Activated CD4-positive, alpha-beta T cell treated with anti-CD3 and anti-CD28 coated beads for 36 hours (primary cell): ENCODE data around the gene SLC9C1. TPM values are rescaled to one million over a fixed set of nuclear protein-coding genes. Genes with fewer than 3 reads are reported as not detected.

Source experiments
- ATAC-seq: fragments of 200-7000 bp; cut with Tn5 transposase; one replicate; pipeline ENCODE4 v1.10.0; 2021; ENCODE audit warnings: mild to moderate bottlenecking, moderate library complexity
- CTCF ChIA-PET: fragments of 350-600 bp; sonication (Branson Sonifier 250); formaldehyde crosslinking; loops from one replicate; lab custom pipeline; 2021; ENCODE audit warnings: antibody characterized with exemption; lab: Charles Lee
- POLR2A ChIA-PET: fragments of 350-600 bp; sonication (Branson Sonifier 250); formaldehyde crosslinking; loops from one replicate; lab custom pipeline; 2021; ENCODE audit warnings: antibody characterized with exemption, inconsistent platforms; lab: Charles Lee
- DNase-seq: peaks from one replicate; pipeline ENCODE4 v3.0.0-alpha.2; 2020
- H3K27ac Mint-ChIP-seq: one replicate; pipeline ENCODE4 v1.8.0; 2021; ENCODE audit warnings: mixed read lengths
- H3K27me3 Mint-ChIP-seq: one replicate; pipeline ENCODE4 v1.8.0; 2021; ENCODE audit warnings: mixed read lengths
- H3K36me3 Mint-ChIP-seq: one replicate; pipeline ENCODE4 v1.8.0; 2021; ENCODE audit warnings: low read depth, mixed read lengths
- H3K4me1 Mint-ChIP-seq: one replicate; pipeline ENCODE4 v1.8.0; 2021; ENCODE audit warnings: mixed read lengths
- H3K4me3 Mint-ChIP-seq: one replicate; pipeline ENCODE4 v1.8.0; 2021; ENCODE audit warnings: mild to moderate bottlenecking, moderate library complexity, mixed read lengths
- H3K9me3 Mint-ChIP-seq: one replicate; pipeline ENCODE4 v1.8.0; 2021; ENCODE audit warnings: low read depth, mixed read lengths
- intact Hi-C, 2 experiments: fragments of 100-400 bp; cut with DNase I in 1 of 2; cut with micrococcal nuclease in 1 of 2; formaldehyde crosslinking; loops; one replicate each; pipeline versions ENCODE4 v1.14.2 to v1.15.1; 2022 to 2024; cut with DNase I, micrococcal nuclease
- total RNA-seq, 2 experiments: library from RNA; stranded (reverse); gene quantifications; one replicate each; pipeline ENCODE4 v1.2.3, GENCODE V29; 2021

SLC9C1 gene
- total RNA-seq, 2 experiments from 2014 or later, result not detected

GRCh38 chr3:112140584-112140983 is 153.4 kb downstream of the SLC9C1 start:
- POLR2A ChIA-PET, result no interaction called here
- Mint-ChIP-seq H3K27ac (no peak overlapping the region), H3K27me3 (no peaks in the 10 kb centered on the region), H3K4me1 (peaks cover 43% of the 10 kb centered on the region), H3K4me3 (no peak overlapping the region), H3K36me3 (peaks cover 6% of the 10 kb centered on the region), H3K9me3 (peaks cover 6% of the 10 kb centered on the region)
- peak; percentile 39 for ATAC-seq
- CTCF ChIA-PET, result interaction anchor here (1.5 to 3.7 kb wide), 3 partner anchors 16 to 297 kb away, joined by 4 to 26 read pairs (median 4); no protein-coding TSS in a partner anchor
- intact Hi-C loops, result loop anchor here in 1 of 2 experiments (10.0 kb wide), 1 partner anchor 54 kb away; no protein-coding TSS in a partner anchor
- no peak for DNase-seq

GRCh38 chr3:112138219-112138969 is 155.6 kb downstream of the SLC9C1 start:
- Mint-ChIP-seq H3K4me1 (peaks cover 57% of the 10 kb centered on the region), H3K27me3 (no peaks in the 10 kb centered on the region), H3K4me3 (no peak overlapping the region), H3K9me3 (no peaks in the 10 kb centered on the region), H3K27ac (no peak overlapping the region), H3K36me3 (no peaks in the 10 kb centered on the region)
- POLR2A ChIA-PET, result no interaction called here
- CTCF ChIA-PET, result interaction anchor here (1.0 to 3.9 kb wide), 16 partner anchors 9 to 361 kb away, joined by 3 to 26 read pairs (median 5); partner anchors contain the start of genes BTLA and SLC9C1
- ATAC-seq, result no peak
- no peak for DNase-seq
- intact Hi-C loops, result loop anchor here (5.0 to 10.0 kb wide), 6 partner anchors 154 to 876 kb away; partner anchors contain the start of genes CD200R1 (in 1 of the 2) and SLC9C1 (in 1 of the 2)

GRCh38 chr3:112137781-112138180 is 156.2 kb downstream of the SLC9C1 start:
- POLR2A ChIA-PET, result no interaction called here

GRCh38 chr3:112136959-112137693 is 156.9 kb downstream of the SLC9C1 start:
- CTCF ChIA-PET, result interaction anchor here (0.6 to 3.9 kb wide), 19 partner anchors 8 to 707 kb away, joined by 3 to 26 read pairs (median 4); partner anchors contain the start of genes BTLA and SLC9C1
- Mint-ChIP-seq H3K9me3 (no peaks in the 10 kb centered on the region), H3K36me3 (no peaks in the 10 kb centered on the region), H3K27me3 (no peaks in the 10 kb centered on the region), H3K27ac (no peak overlapping the region), H3K4me1 (peaks cover 65% of the 10 kb centered on the region), H3K4me3 (no peak overlapping the region)
- intact Hi-C loops, result loop anchor here (1.0 to 10.0 kb wide), 9 partner anchors 25 to 878 kb away; partner anchors contain the start of genes CD200R1 (in 1 of the 2) and SLC9C1 (in 1 of the 2)
- ATAC-seq, result no peak
- POLR2A ChIA-PET, result no interaction called here
- peak; percentile 68 for DNase-seq

More at GRCh38 chr3:112137781-112138180, 156.2 kb downstream of the SLC9C1 start:
- H3K4me1 Mint-ChIP-seq, result peaks cover 60% of the 10 kb centered on the region
- CTCF ChIA-PET, result interaction anchor here (0.6 to 3.9 kb wide), 18 partner anchors 9 to 707 kb away, joined by 3 to 26 read pairs (median 5); partner anchors contain the start of genes BTLA and SLC9C1
- DNase-seq (no peak), ATAC-seq (no peak)
- no peaks in the 10 kb centered on the region for H3K9me3 Mint-ChIP-seq
- H3K36me3 Mint-ChIP-seq, result no peaks in the 10 kb centered on the region
- H3K4me3 Mint-ChIP-seq, result no peak overlapping the region
- intact Hi-C loops, result loop anchor here (1.0 to 10.0 kb wide), 9 partner anchors 25 to 877 kb away; partner anchors contain the start of genes CD200R1 (in 1 of the 2) and SLC9C1 (in 1 of the 2)
- H3K27ac Mint-ChIP-seq, result no peak overlapping the region
- H3K27me3 Mint-ChIP-seq, result no peaks in the 10 kb centered on the region

GRCh38 chr3:112136046-112136445 is 158.0 kb downstream of the SLC9C1 start:
- DNase-seq (no peak), ATAC-seq (no peak)
- H3K27me3 Mint-ChIP-seq, result no peaks in the 10 kb centered on the region
- H3K4me1 Mint-ChIP-seq, result peaks cover 69% of the 10 kb centered on the region
- no peak overlapping the region for H3K27ac Mint-ChIP-seq
- ChIA-PET CTCF (interaction anchor here (0.7 to 3.9 kb wide), 9 partner anchors 8 to 256 kb away, joined by 3 to 26 read pairs (median 8); partner anchors contain the start of gene SLC9C1), POLR2A (no interaction called here)
- peaks cover 2% of the 10 kb centered on the region for H3K36me3 Mint-ChIP-seq
- H3K9me3 Mint-ChIP-seq, result no peaks in the 10 kb centered on the region
- no peak overlapping the region for H3K4me3 Mint-ChIP-seq
- intact Hi-C loops, result loop anchor here (5.0 to 10.0 kb wide), 6 partner anchors 156 to 879 kb away; partner anchors contain the start of genes CD200R1 (in 1 of the 2) and SLC9C1 (in 1 of the 2)

- CTCF ChIA-PET, result interaction anchor here (0.7 kb wide), 1 partner anchor 121 kb away, joined by 4 read pairs; no protein-coding TSS in a partner anchor
These were observed 159.5 kb downstream of the SLC9C1 start for GRCh38 chr3:112134335-112135124.

GRCh38 chr3:112133626-112134334 is 160.2 kb downstream of the SLC9C1 start:
- H3K4me1 Mint-ChIP-seq, result peaks cover 78% of the 10 kb centered on the region
- POLR2A ChIA-PET, result no interaction called here

More at GRCh38 chr3:112134335-112135124, 159.5 kb downstream of the SLC9C1 start:
- DNase-seq (no peak), ATAC-seq (peak; percentile 18)
- Mint-ChIP-seq H3K27me3 (no peaks in the 10 kb centered on the region), H3K9me3 (no peaks in the 10 kb centered on the region), H3K4me1 (peaks cover 71% of the 10 kb centered on the region), H3K36me3 (peaks cover 7% of the 10 kb centered on the region), H3K4me3 (no peak overlapping the region), H3K27ac (peak overlapping the region; percentile 89)
- POLR2A ChIA-PET, result no interaction called here
- intact Hi-C loops, result loop anchor here (5.0 to 10.0 kb wide), 6 partner anchors 158 to 880 kb away; partner anchors contain the start of genes CD200R1 (in 1 of the 2) and SLC9C1 (in 1 of the 2)

GRCh38 chr3:112132975-112133448 is 161.0 kb downstream of the SLC9C1 start, which contains the start of gene GCSAM:
TSS of gene GCSAM (minus strand) at chr3:112133248. CDS start at chr3:112133120, 128 bp downstream.
- H3K27ac Mint-ChIP-seq, result peak within 1 kb of the TSS; percentile 89
- peaks cover 86% of the 10 kb centered on the region for H3K4me1 Mint-ChIP-seq
- H3K9me3 Mint-ChIP-seq, result no peaks in the 10 kb centered on the region
- peaks cover 7% of the 10 kb centered on the region for H3K36me3 Mint-ChIP-seq
- ChIA-PET CTCF (interaction anchor here (0.7 to 1.5 kb wide), 5 partner anchors 21 to 398 kb away, joined by 3 to 6 read pairs (median 3); partner anchors contain the start of gene SLC9C1), POLR2A (no interaction called here)
- ATAC-seq (peak; percentile 85), DNase-seq (peak; percentile 82)
- H3K27me3 Mint-ChIP-seq, result no peaks in the 10 kb centered on the region
- intact Hi-C loops, result loop anchor here in 1 of 2 experiments (1.0 to 10.0 kb wide), 3 partner anchors 10 to 882 kb away; partner anchors contain the start of gene CD200R1
- peak within 1 kb of the TSS; percentile 79 for H3K4me3 Mint-ChIP-seq

More at GRCh38 chr3:112133626-112134334, 160.2 kb downstream of the SLC9C1 start:
- Mint-ChIP-seq H3K36me3 (peaks cover 7% of the 10 kb centered on the region), H3K4me3 (peak overlapping the region; percentile 79), H3K27me3 (no peaks in the 10 kb centered on the region), H3K9me3 (no peaks in the 10 kb centered on the region), H3K27ac (peak overlapping the region; percentile 89)
- CTCF ChIA-PET, result interaction anchor here (1.5 kb wide), 2 partner anchors 22 to 193 kb away, joined by 4 to 6 read pairs; no protein-coding TSS in a partner anchor
- ATAC-seq, result no peak
- intact Hi-C loops, result loop anchor here in 1 of 2 experiments (1.0 to 10.0 kb wide), 3 partner anchors 10 to 881 kb away; partner anchors contain the start of gene CD200R1
- DNase-seq, result no peak

- peak overlapping the region; percentile 79 for H3K4me3 Mint-ChIP-seq
- H3K9me3 Mint-ChIP-seq, result no peaks in the 10 kb centered on the region
- intact Hi-C loops, result loop anchor here in 1 of 2 experiments (10.0 kb wide), 2 partner anchors 842 to 882 kb away; partner anchors contain the start of gene CD200R1
- peaks cover 7% of the 10 kb centered on the region for H3K36me3 Mint-ChIP-seq
- POLR2A ChIA-PET, result no interaction called here
- H3K27me3 Mint-ChIP-seq, result no peaks in the 10 kb centered on the region
- peak overlapping the region; percentile 89 for H3K27ac Mint-ChIP-seq
- CTCF ChIA-PET, result interaction anchor here (0.7 to 1.5 kb wide), 5 partner anchors 21 to 399 kb away, joined by 3 to 6 read pairs (median 3); partner anchors contain the start of gene SLC9C1
- peaks cover 90% of the 10 kb centered on the region for H3K4me1 Mint-ChIP-seq
- DNase-seq (no peak), ATAC-seq (no peak)
These were observed 161.5 kb downstream of the SLC9C1 start for GRCh38 chr3:112132554-112132953.
